MM.1S (cell line): ENCODE data around the gene TSPAN9.

Experiments used
- DNase-seq: peaks from one replicate; pipeline ENCODE4 v3.0.0-alpha.2; 2015
- H2AFZ ChIP-seq: fragments of 300-600 bp; sonication (generic); 2 replicates; pipeline ENCODE4 v1.6.0; 2016; ENCODE audit warnings: antibody characterized with exemption, low read length
- H3F3A ChIP-seq: fragments of 300-600 bp; sonication (generic); 2 replicates; pipeline ENCODE4 v1.6.1; 2016; ENCODE audit warnings: mild to moderate bottlenecking, antibody characterized with exemption, low read length, moderate library complexity, mixed read lengths; ENCODE audit not compliant: insufficient read depth
- H3K27ac ChIP-seq: fragments of 300-600 bp; sonication (generic); 2 replicates; pipeline ENCODE4 v1.5.1; 2016; ENCODE audit warnings: mild to moderate bottlenecking, low read length
- H3K27me3 ChIP-seq: fragments of 300-600 bp; sonication (generic); replicated peaks from 2 replicates; pipeline ENCODE4 v1.6.0; 2016; ENCODE audit warnings: low read length; ENCODE audit not compliant: insufficient read depth
- H3K36me3 ChIP-seq: fragments of 300-600 bp; sonication (generic); replicated peaks from 2 replicates; pipeline ENCODE4 v1.6.1; 2016; ENCODE audit warnings: mild to moderate bottlenecking, low read length, mixed read lengths; ENCODE audit not compliant: insufficient read depth
- H3K4me1 ChIP-seq: fragments of 300-600 bp; sonication (generic); 2 replicates; pipeline ENCODE4 v1.6.1; 2016; ENCODE audit warnings: low read length, mixed read lengths
- H3K4me2 ChIP-seq: fragments of 300-600 bp; sonication (generic); 2 replicates; pipeline ENCODE4 v1.6.0; 2016; ENCODE audit warnings: low read depth, low read length
- H3K4me3 ChIP-seq: fragments of 300-600 bp; sonication (generic); 2 replicates; pipeline ENCODE4 v1.5.1; 2016; ENCODE audit warnings: low read length, mixed read lengths
- H3K79me2 ChIP-seq: fragments of 300-600 bp; sonication (generic); 2 replicates; pipeline ENCODE4 v1.6.1; 2016; ENCODE audit warnings: mixed run types, low read length, mixed read lengths
- H3K9ac ChIP-seq: fragments of 300-600 bp; sonication (generic); 2 replicates; pipeline ENCODE4 v1.6.1; 2016; ENCODE audit warnings: low read length, mixed read lengths
- H3K9me2 ChIP-seq: fragments of 300-600 bp; sonication (generic); replicated peaks from 2 replicates; pipeline ENCODE4 v1.6.1; 2016; ENCODE audit warnings: mild to moderate bottlenecking, low read length, mixed read lengths; ENCODE audit not compliant: insufficient read depth
- H3K9me3 ChIP-seq: fragments of 300-600 bp; sonication (generic); replicated peaks from 2 replicates; pipeline ENCODE4 v1.6.1; 2016; ENCODE audit warnings: mild to moderate bottlenecking, low read length, mixed read lengths; ENCODE audit not compliant: insufficient read depth
- H4K20me1 ChIP-seq: fragments of 300-600 bp; sonication (generic); 2 replicates; pipeline ENCODE4 v1.6.1; 2016; ENCODE audit warnings: mild to moderate bottlenecking, low read length, moderate library complexity, mixed read lengths; ENCODE audit not compliant: insufficient read depth
- EZH2 ChIP-seq: fragments of 300-600 bp; sonication (generic); optimal IDR thresholded peaks from 2 replicates; pipeline ENCODE3; 2017; ENCODE audit warnings: low read depth, mild to moderate bottlenecking, antibody characterized with exemption, low read length, mixed read lengths
- EZH2phosphoT487 ChIP-seq: fragments of 300-600 bp; sonication (generic); IDR thresholded peaks from 2 replicates; pipeline ENCODE4 v1.6.1; 2018; ENCODE audit warnings: antibody characterized with exemption, low read length
- TF ChIP-seq, protein P1 (sequence below): fragments of 300-600 bp; sonication (generic); IDR thresholded peaks from 2 replicates; pipeline ENCODE4 v1.5.1; 2016; ENCODE audit warnings: antibody characterized with exemption, low read length, mixed read lengths

The TSPAN9 gene

DNA sequence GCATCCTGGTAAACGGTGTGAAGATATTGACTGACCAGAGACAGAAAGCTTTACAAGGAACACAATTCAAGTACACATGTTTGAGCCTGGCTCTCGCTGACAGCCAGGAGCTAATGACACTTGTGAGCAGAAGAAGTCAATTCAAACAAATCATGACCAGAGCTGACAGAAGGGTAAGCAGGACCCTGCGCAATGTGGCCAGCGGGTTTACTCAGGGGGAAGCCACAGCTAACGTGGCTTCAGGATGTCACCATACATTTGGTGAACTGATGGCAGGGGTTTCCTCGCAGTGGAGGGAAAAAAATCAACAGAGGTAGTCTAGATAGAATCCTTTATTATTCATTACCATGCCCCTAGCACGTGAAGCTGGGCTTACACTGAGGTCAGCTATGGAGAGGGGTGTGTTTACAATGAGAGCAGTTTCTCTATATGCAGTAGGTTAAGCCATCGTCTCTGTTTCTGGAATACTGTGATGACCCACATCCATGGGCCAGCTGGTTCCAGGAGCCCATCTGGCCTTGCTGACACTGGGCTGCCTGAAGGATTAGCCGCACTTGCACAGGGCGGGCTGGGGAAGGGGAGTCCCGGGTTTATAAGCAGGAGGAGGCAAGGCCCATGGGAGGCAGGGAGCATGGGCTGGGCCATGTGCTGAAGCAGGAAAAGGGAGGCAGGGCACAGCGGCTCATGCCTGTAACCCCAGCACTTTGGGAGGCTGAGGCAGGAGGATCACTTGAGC, 215.7 kb downstream of the TSPAN9 start:
- no peaks in the 10 kb centered on the region; the same call in 1 of the 2 replicates for H4K20me1 ChIP-seq
- H3F3A ChIP-seq = no peaks in the 10 kb centered on the region
- no peak for DNase-seq
- no peak overlapping the region for H3K9ac ChIP-seq
- H3K9me3 ChIP-seq = no peaks in the 10 kb centered on the region
- H3K4me1 ChIP-seq = no peaks in the 10 kb centered on the region
- no peak overlapping the region for H3K4me3 ChIP-seq
- H3K79me2 ChIP-seq = no peaks in the 10 kb centered on the region
- H3K4me2 ChIP-seq = no peak overlapping the region
- H3K36me3 ChIP-seq = no peaks in the 10 kb centered on the region
- no peak for TF ChIP-seq EZH2phosphoT487
- TF ChIP-seq EZH2 = no peak
- TF ChIP-seq, protein P1, sequence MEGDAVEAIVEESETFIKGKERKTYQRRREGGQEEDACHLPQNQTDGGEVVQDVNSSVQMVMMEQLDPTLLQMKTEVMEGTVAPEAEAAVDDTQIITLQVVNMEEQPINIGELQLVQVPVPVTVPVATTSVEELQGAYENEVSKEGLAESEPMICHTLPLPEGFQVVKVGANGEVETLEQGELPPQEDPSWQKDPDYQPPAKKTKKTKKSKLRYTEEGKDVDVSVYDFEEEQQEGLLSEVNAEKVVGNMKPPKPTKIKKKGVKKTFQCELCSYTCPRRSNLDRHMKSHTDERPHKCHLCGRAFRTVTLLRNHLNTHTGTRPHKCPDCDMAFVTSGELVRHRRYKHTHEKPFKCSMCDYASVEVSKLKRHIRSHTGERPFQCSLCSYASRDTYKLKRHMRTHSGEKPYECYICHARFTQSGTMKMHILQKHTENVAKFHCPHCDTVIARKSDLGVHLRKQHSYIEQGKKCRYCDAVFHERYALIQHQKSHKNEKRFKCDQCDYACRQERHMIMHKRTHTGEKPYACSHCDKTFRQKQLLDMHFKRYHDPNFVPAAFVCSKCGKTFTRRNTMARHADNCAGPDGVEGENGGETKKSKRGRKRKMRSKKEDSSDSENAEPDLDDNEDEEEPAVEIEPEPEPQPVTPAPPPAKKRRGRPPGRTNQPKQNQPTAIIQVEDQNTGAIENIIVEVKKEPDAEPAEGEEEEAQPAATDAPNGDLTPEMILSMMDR = no peak
- H3K27me3 ChIP-seq = peaks cover 100% of the 10 kb centered on the region
- no peaks in the 10 kb centered on the region for H3K9me2 ChIP-seq
- no peak overlapping the region for H2AFZ ChIP-seq
- H3K27ac ChIP-seq = no peak overlapping the region

DNA sequence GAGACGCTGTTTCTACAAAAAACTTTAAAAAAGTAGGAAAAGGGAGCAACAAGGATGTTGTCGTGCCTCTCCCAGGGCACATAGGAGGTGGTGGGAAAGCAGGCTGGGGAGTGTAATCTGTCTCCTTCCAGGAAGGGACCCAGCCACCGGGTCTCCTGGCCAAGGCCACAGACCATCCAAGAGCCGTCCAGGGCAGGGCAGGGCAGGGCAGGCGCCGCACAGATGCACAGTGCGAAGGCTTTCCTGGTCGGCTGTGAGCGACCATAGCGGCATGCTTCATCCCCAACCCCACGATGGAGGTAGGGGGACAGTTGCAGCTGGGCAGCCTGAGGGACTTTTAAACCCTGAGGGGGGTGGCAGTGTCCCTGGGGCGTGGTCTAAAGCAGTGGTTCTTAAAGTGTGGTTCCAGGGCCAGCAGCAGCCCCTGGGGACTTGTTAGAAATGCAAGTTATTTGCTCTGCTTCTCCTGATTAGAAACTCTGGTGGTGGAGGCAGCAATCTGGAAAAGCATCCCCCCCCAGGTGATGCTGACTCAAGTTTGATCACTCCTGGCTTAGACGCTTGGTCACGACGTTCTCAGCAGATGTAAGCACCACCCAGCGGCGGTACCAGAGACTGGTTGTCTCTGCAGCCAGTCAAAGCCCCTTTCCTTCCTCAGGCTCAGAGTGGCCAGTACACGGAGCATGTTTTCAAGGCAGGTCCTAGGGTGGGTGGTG, 216.4 kb downstream of the TSPAN9 start:
- no peak overlapping the region for H3K4me2 ChIP-seq
- no peaks in the 10 kb centered on the region for H3K4me1 ChIP-seq
- no peak overlapping the region for H2AFZ ChIP-seq
- no peak overlapping the region for H3K27ac ChIP-seq
- no peak overlapping the region for H3K4me3 ChIP-seq
- no peaks in the 10 kb centered on the region for H3K79me2 ChIP-seq
- H3K36me3 ChIP-seq = no peaks in the 10 kb centered on the region
- H3F3A ChIP-seq = no peaks in the 10 kb centered on the region
- no peak overlapping the region for H3K9ac ChIP-seq
- TF ChIP-seq EZH2phosphoT487 = no peak
- TF ChIP-seq EZH2 = no peak
- TF ChIP-seq, protein P1 = no peak
- no peaks in the 10 kb centered on the region for H3K9me2 ChIP-seq
- H3K9me3 ChIP-seq = no peaks in the 10 kb centered on the region
- no peak for DNase-seq
- peaks cover 100% of the 10 kb centered on the region for H3K27me3 ChIP-seq
- no peaks in the 10 kb centered on the region; the same call in 1 of the 2 replicates for H4K20me1 ChIP-seq

DNA sequence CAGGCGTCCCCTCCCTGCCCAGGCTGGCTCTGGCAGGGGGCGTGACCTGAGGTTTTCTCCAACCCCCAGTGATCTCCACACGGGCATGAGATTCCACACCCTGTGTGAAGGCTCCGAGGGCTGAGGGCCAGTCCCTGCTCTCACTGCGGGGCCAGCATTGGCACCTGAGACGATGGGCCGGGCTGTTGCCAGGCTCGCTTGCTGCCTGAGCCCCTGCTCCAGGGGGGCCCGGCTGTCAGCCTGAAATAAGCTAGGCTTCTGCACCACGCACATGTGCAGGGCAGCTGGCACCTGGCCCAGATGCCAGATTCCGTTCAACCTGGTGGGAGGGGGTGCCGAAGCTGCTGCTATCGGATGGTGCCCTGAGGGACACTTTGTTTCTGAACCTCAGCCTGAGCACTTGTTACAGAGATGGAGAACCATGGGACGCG, 217.3 kb downstream of the TSPAN9 start:
- H2AFZ ChIP-seq = no peak overlapping the region
- no peak for DNase-seq
- no peaks in the 10 kb centered on the region for H3F3A ChIP-seq
- peaks cover 100% of the 10 kb centered on the region for H3K27me3 ChIP-seq
- no peaks in the 10 kb centered on the region for H3K79me2 ChIP-seq
- no peaks in the 10 kb centered on the region for H3K4me1 ChIP-seq
- no peak overlapping the region for H3K4me2 ChIP-seq
- H3K9me3 ChIP-seq = no peaks in the 10 kb centered on the region
- TF ChIP-seq EZH2phosphoT487 = no peak
- TF ChIP-seq EZH2 = no peak
- TF ChIP-seq, protein P1 = no peak
- no peaks in the 10 kb centered on the region for H3K36me3 ChIP-seq
- no peak overlapping the region for H3K4me3 ChIP-seq
- H3K9me2 ChIP-seq = no peaks in the 10 kb centered on the region
- H3K9ac ChIP-seq = no peak overlapping the region
- H3K27ac ChIP-seq = no peak overlapping the region
- no peaks in the 10 kb centered on the region; the same call in 1 of the 2 replicates for H4K20me1 ChIP-seq
